Esophagus (tissue), 2 donors: ENCODE data around the gene PAPOLA. TPM values are rescaled to one million over a fixed set of nuclear protein-coding genes. Genes with fewer than 3 reads are reported as not detected.

Source experiments
- H3K27ac ChIP-seq, 2 donors: one replicate each; pipeline ENCODE4 v1.5.1; 2013; ENCODE audit warnings: low read depth in 2 of 2, mild to moderate bottlenecking in 2 of 2, inconsistent platforms in 1 of 2, low read length in 1 of 2, moderate library complexity in 1 of 2
- H3K27me3 ChIP-seq, 2 donors: one replicate each; pipeline ENCODE4 v1.6.1; 2013; ENCODE audit warnings: low read length in 2 of 2, control low read depth in 1 of 2, mild to moderate bottlenecking in 1 of 2; ENCODE audit not compliant: insufficient read depth in 2 of 2, control insufficient read depth in 1 of 2
- H3K36me3 ChIP-seq, 2 donors: one replicate each; pipeline ENCODE4 v1.6.1; 2013; ENCODE audit warnings: low read length in 1 of 2; ENCODE audit not compliant: control insufficient read depth in 2 of 2, insufficient read depth in 2 of 2
- H3K4me1 ChIP-seq, 2 donors: one replicate each; pipeline ENCODE4 v1.6.1; 2013; ENCODE audit warnings: low read length in 1 of 2; ENCODE audit not compliant: control insufficient read depth in 2 of 2, insufficient read depth in 2 of 2
- H3K4me3 ChIP-seq, 2 donors: one replicate each; pipeline ENCODE4 v1.5.1; 2013; ENCODE audit warnings: low read length in 2 of 2, mild to moderate bottlenecking in 2 of 2, low read depth in 1 of 2, moderate library complexity in 1 of 2
- H3K9me3 ChIP-seq, 2 donors: one replicate each; pipeline ENCODE4 v1.6.1; 2013; ENCODE audit warnings: mild to moderate bottlenecking in 2 of 2, low read depth in 1 of 2, low read length in 1 of 2, moderate library complexity in 1 of 2; ENCODE audit not compliant: control insufficient read depth in 2 of 2, insufficient read depth in 1 of 2
- WGBS, 2 donors: extraction: QIAGEN DNeasy Blood & Tissue Kit; methylation state at CpG; one replicate each; pipeline ENCODE4 v1.1.7; 2013; 5-methylcytosine and 5-hydroxymethylcytosine counted together
- polyA plus RNA-seq, 2 donors: library from polyadenylated mRNA; stranded (reverse); fragments of 200-250 nt; gene quantifications; one replicate each; pipeline ENCODE4 v1.2.3, GENCODE V29; 2013
- donor health status: healthy with polysubstance abuse.
- donor health status: Bipolar disorder and iron deficiency.

The PAPOLA gene
- polyA plus RNA-seq, 2 donors, result 43.5 to 57.5 TPM

GRCh38 chr14:96511667-96512066 is 9.5 kb downstream of the PAPOLA start:
- Histone ChIP-seq H3K27ac (no peak overlapping the region), H3K4me1 (no peaks in the 10 kb centered on the region), H3K27me3 (no peaks in the 10 kb centered on the region), H3K36me3 (no peaks in the 10 kb centered on the region), H3K9me3 (no peaks in the 10 kb centered on the region), H3K4me3 (no peak overlapping the region)
- 52 to 74% methylated on average over 1 of the region's 1 CpG for WGBS, 2 donors

- Histone ChIP-seq H3K27ac (no peak overlapping the region), H3K4me1 (no peaks in the 10 kb centered on the region), H3K36me3 (no peaks in the 10 kb centered on the region), H3K27me3 (no peaks in the 10 kb centered on the region), H3K4me3 (no peak overlapping the region), H3K9me3 (no peaks in the 10 kb centered on the region)
- WGBS, 2 donors, result 63 to 64% methylated on average over 2 of the region's 2 CpGs
Measured at GRCh38 chr14:96512122-96512521, 9.9 kb downstream of the PAPOLA start.

GRCh38 chr14:96512602-96513397 is 10.6 kb downstream of the PAPOLA start:
- H3K4me3 ChIP-seq, result no peak overlapping the region
- no peaks in the 10 kb centered on the region for H3K27me3 ChIP-seq
- 73 to 89% methylated on average over 5 of the region's 5 CpGs for WGBS, 2 donors
- H3K4me1 ChIP-seq, result no peaks in the 10 kb centered on the region
- H3K36me3 ChIP-seq, result no peaks in the 10 kb centered on the region
- H3K9me3 ChIP-seq, result no peaks in the 10 kb centered on the region
- no peak overlapping the region for H3K27ac ChIP-seq

GRCh38 chr14:96514694-96515093 is 12.5 kb downstream of the PAPOLA start:
- WGBS, 2 donors, result 74 to 83% methylated on average over 3 of the region's 3 CpGs
- H3K36me3 ChIP-seq, result no peaks in the 10 kb centered on the region
- no peak overlapping the region for H3K4me3 ChIP-seq
- no peaks in the 10 kb centered on the region for H3K9me3 ChIP-seq
- no peaks in the 10 kb centered on the region for H3K4me1 ChIP-seq
- no peak overlapping the region for H3K27ac ChIP-seq
- H3K27me3 ChIP-seq, result no peaks in the 10 kb centered on the region

DNA sequence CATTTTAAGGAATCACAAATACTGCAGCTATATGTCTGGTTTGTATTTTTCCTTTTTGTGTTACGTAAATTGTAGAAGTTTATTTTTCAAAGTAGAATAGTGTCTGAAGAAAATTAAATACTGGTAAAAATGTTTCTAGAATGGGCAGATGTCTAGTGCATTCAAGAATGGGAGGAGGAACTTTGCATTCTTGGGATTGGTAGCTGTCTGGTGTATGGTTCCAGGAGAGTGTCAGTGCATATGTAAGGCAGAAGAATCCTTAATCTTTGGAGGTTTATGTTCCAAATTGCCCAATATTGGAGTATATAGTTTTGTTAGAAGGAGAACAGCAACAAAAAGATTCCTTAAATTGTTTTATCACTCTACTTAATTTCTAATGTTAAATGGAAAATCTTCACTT is 13.5 kb downstream of the PAPOLA start:
- 93 to 96% methylated on average over 1 of the region's 1 CpG for WGBS, 2 donors
- Histone ChIP-seq H3K4me1 (no peaks in the 10 kb centered on the region), H3K9me3 (no peaks in the 10 kb centered on the region), H3K27ac (no peak overlapping the region), H3K4me3 (no peak overlapping the region), H3K27me3 (no peaks in the 10 kb centered on the region), H3K36me3 (no peaks in the 10 kb centered on the region)

DNA sequence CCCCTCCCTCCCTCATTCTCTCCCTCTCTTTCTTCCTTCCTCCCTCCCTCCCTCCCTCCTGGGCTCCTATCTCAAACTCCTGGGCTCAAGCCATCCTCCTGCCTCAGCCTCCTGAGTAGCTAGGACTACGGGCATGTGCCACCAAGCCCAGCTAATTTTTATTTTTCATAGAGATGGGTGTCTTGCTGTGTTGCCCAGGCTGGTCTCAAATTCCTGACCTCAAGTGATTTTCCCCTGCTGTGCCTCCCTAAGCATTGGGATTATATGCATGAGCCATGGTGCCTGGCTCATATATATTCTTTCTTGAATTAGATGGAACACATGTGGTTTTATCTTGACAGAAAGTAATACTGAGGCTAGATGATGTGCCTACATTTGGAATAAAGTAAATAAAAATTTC is 14.2 kb downstream of the PAPOLA start:
- peaks cover 0 to under 1% of the 10 kb centered on the region in 2 donors for H3K36me3 ChIP-seq
- WGBS, 2 donors, result 91 to 100% methylated on average over 1 of the region's 1 CpG
- H3K27me3 ChIP-seq, result no peaks in the 10 kb centered on the region
- no peak overlapping the region for H3K27ac ChIP-seq
- no peaks in the 10 kb centered on the region for H3K4me1 ChIP-seq
- H3K9me3 ChIP-seq, result no peaks in the 10 kb centered on the region
- no peak overlapping the region for H3K4me3 ChIP-seq

GRCh38 chr14:96519970-96520369 is 17.8 kb downstream of the PAPOLA start:
- Histone ChIP-seq H3K27ac (no peak overlapping the region), H3K27me3 (no peaks in the 10 kb centered on the region), H3K9me3 (no peaks in the 10 kb centered on the region), H3K36me3 (peaks cover 0 to 10% of the 10 kb centered on the region in 2 donors), H3K4me1 (no peaks in the 10 kb centered on the region), H3K4me3 (no peak overlapping the region)
- WGBS, 2 donors, result 87 to 94% methylated on average over 4 of the region's 4 CpGs

DNA sequence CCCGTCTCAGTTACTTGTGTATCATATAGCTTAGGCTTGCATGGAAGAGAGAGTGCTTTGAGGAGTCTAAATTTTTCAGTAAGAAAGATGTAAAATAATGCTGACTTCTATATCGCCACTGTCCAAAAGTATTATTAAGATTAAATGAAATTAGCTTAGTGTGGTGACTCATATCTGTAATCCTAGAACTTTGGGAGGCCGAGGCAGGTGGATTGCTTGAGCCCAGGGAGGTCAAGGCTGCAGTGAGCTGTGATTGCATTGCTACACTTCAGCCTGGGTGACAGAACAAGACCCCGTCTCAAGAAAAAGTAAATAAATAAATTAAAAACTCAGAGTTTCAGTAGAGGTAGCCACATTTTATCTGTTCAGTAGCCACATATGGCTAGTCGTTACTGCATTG is 23.3 kb downstream of the PAPOLA start:
- Histone ChIP-seq H3K27ac (no peak overlapping the region), H3K27me3 (no peaks in the 10 kb centered on the region), H3K36me3 (peaks cover 10 to 14% of the 10 kb centered on the region in 2 donors), H3K9me3 (no peaks in the 10 kb centered on the region), H3K4me3 (no peak overlapping the region), H3K4me1 (no peaks in the 10 kb centered on the region)
- WGBS, 2 donors, result 89 to 90% methylated on average over 5 of the region's 5 CpGs

DNA sequence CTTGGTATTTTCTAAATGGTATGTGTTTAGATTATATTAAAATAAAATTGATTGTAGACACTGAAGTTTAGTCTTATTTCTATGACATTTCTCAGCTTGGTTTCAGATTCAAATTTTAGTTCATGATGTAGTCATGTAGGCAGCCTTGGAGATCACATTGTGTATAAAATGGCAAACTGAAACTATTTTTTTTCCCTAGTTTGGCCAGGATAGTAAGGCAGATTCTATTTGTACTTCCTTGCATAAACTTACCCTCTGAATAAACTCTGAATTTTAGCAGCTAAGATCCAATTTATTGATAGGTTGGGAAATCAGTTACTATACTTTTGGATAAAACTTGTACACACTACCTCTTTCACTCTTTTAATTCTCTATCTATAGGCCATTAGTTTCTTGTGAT is 30.4 kb downstream of the PAPOLA start:
- no peaks in the 10 kb centered on the region for H3K27me3 ChIP-seq

DNA sequence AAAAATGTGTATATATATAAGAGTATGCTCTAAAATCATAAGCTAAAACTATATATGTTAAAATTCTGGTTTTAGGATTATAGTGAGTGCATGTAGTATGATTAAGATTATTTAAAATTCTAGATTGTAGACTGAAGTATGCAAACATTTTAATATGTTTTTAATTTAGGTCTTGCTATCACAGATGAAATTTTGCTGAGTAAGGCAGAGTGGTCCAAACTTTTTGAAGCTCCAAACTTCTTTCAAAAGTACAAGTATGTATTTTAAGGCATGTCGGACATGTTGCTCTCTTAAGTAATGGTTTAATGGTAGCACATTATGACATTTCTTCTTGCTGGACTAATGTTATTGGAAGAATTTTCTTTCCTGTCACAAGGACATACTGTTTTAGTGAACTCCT is 34.6 kb downstream of the PAPOLA start:
- Histone ChIP-seq H3K9me3 (no peaks in the 10 kb centered on the region), H3K27me3 (no peaks in the 10 kb centered on the region), H3K4me3 (no peak overlapping the region), H3K4me1 (no peaks in the 10 kb centered on the region), H3K36me3 (peaks cover 2% of the 10 kb centered on the region in 2 donors), H3K27ac (no peak overlapping the region)
- whole genome bisulfite sequencing, 2 donors, result 98 to 100% methylated on average over 1 of the region's 1 CpG

More for the DNA sequence above, 30.4 kb downstream of the PAPOLA start:
- Histone ChIP-seq H3K27ac (no peak overlapping the region), H3K4me1 (no peaks in the 10 kb centered on the region), H3K4me3 (no peak overlapping the region), H3K36me3 (peaks cover 2% of the 10 kb centered on the region in 2 donors), H3K9me3 (no peaks in the 10 kb centered on the region)
